HEK293 (cell line): ENCODE measurements around the gene KLHL15.

Experiments
- CTCF ChIA-PET: fragments of 350-600 bp; formaldehyde crosslinking; extraction: SDS; loops from one replicate; lab custom pipeline; 2021; ENCODE audit warnings: antibody characterized with exemption; lab: Yijun Ruan, JAX
- POLR2A ChIA-PET: fragments of 300-600 bp; formaldehyde crosslinking; extraction: SDS; loops from one replicate; lab custom pipeline; 2020; ENCODE audit warnings: antibody characterized with exemption, inconsistent platforms; lab: Yijun Ruan, JAX
- H3K27ac ChIP-seq: fragments of 200-500 bp; sonication (Bioruptor generic); 2 replicates; pipeline ENCODE4 v1.5.1; 2014; ENCODE audit warnings: low read depth, low read length, control low read depth, inconsistent platforms; ENCODE audit errors: extremely low read depth
- H3K36me3 ChIP-seq, 2 experiments: fragments of 200-500 bp in 1 of 2; sonication (Bioruptor generic) in 1 of 2; 1 replicate in 1 of 2; 2 replicates in 1 of 2; pipeline ENCODE4 v1.5.1; 2014 to 2017; ENCODE audit warnings: inconsistent platforms in 2 of 2, low read length in 2 of 2; ENCODE audit not compliant: control insufficient read depth in 2 of 2, insufficient read depth in 1 of 2
- H3K4me1 ChIP-seq: fragments of 200-500 bp; sonication (Bioruptor generic); 2 replicates; pipeline ENCODE4 v1.5.1; 2014; ENCODE audit warnings: mild to moderate bottlenecking, low read length, inconsistent platforms; ENCODE audit not compliant: control insufficient read depth, insufficient read depth
- H3K4me3 ChIP-seq: 2 replicates; pipeline ENCODE4 v1.5.1; 2011; ENCODE audit warnings: low read depth, mild to moderate bottlenecking, control low read depth, low read length, moderate library complexity
- H3K9me3 ChIP-seq: fragments of 200-500 bp; sonication (Bioruptor generic); 2 replicates; pipeline ENCODE4 v1.5.1; 2014; ENCODE audit warnings: low read depth, low read length, inconsistent platforms; ENCODE audit not compliant: control insufficient read depth, insufficient read depth
- HOXC10 ChIP-seq: sonication (generic); formaldehyde crosslinking; IDR thresholded peaks from 2 replicates; pipeline ENCODE4 v1.8.1; 2023; ENCODE audit warnings: mild to moderate bottlenecking, missing genetic modification reagents
- SALL2 ChIP-seq: fragments of 450-650 bp; formaldehyde crosslinking; IDR thresholded peaks from 2 replicates; pipeline ENCODE4 v1.5.0; 2017; ENCODE audit warnings: missing biosample characterization, mild to moderate bottlenecking, missing genetic modification characterization, borderline replicate concordance
- ZBTB21 ChIP-seq: fragments of 450-650 bp; formaldehyde crosslinking; IDR thresholded peaks from 2 replicates; pipeline ENCODE4 v1.5.1; 2017; ENCODE audit warnings: missing biosample characterization, missing genetic modification characterization
- ZNF157 ChIP-seq: fragments of 450-650 bp; formaldehyde crosslinking; IDR thresholded peaks from 2 replicates; pipeline ENCODE4 v1.5.1; 2016; ENCODE audit warnings: missing biosample characterization, missing genetic modification characterization
- ZNF184 ChIP-seq: fragments of 450-650 bp; IDR thresholded peaks from 2 replicates; pipeline ENCODE4 v1.5.1; 2018; ENCODE audit warnings: missing biosample characterization, mild to moderate bottlenecking, missing genetic modification characterization
- ZNF302 ChIP-seq: fragments of 450-650 bp; formaldehyde crosslinking; IDR thresholded peaks from 2 replicates; pipeline ENCODE4 v1.5.1; 2016; ENCODE audit warnings: missing biosample characterization, missing genetic modification characterization, low read depth
- ZNF350 ChIP-seq: fragments of 450-650 bp; formaldehyde crosslinking; IDR thresholded peaks from 2 replicates; pipeline ENCODE4 v1.5.0; 2017; ENCODE audit warnings: missing biosample characterization, mild to moderate bottlenecking, missing genetic modification characterization
- ZNF37A ChIP-seq: fragments of 450-650 bp; IDR thresholded peaks from 2 replicates; pipeline ENCODE4 v1.5.1; 2018; ENCODE audit warnings: missing biosample characterization, missing genetic modification characterization
- ZNF391 ChIP-seq: fragments of 450-650 bp; formaldehyde crosslinking; IDR thresholded peaks from 2 replicates; pipeline ENCODE4 v1.5.1; 2016; ENCODE audit warnings: low read depth, missing biosample characterization, missing genetic modification characterization, borderline replicate concordance
- ZNF530 ChIP-seq: fragments of 450-650 bp; formaldehyde crosslinking; IDR thresholded peaks from 2 replicates; pipeline ENCODE4 v1.5.1; 2016; ENCODE audit warnings: low read depth, missing biosample characterization, missing genetic modification characterization
- ZNF548 ChIP-seq: fragments of 450-650 bp; formaldehyde crosslinking; IDR thresholded peaks from 2 replicates; pipeline ENCODE4 v1.5.1; 2016; ENCODE audit warnings: missing biosample characterization, missing genetic modification characterization
- ZNF561 ChIP-seq: fragments of 450-650 bp; IDR thresholded peaks from 2 replicates; pipeline ENCODE4 v1.5.1; 2018; ENCODE audit warnings: missing biosample characterization, missing genetic modification characterization, borderline replicate concordance
- ZNF596 ChIP-seq: fragments of 450-650 bp; IDR thresholded peaks from 2 replicates; pipeline ENCODE4 v1.5.0; 2018; ENCODE audit warnings: missing biosample characterization, mild to moderate bottlenecking, missing genetic modification characterization, moderate library complexity
- ZNF600 ChIP-seq: fragments of 450-650 bp; formaldehyde crosslinking; IDR thresholded peaks from 2 replicates; pipeline ENCODE4 v1.5.1; 2016; ENCODE audit warnings: missing biosample characterization, missing genetic modification characterization
- ZNF626 ChIP-seq: fragments of 450-650 bp; sonication (Bioruptor Pico); formaldehyde crosslinking; IDR thresholded peaks from 2 replicates; pipeline ENCODE4 v1.5.1; 2018; ENCODE audit warnings: missing biosample characterization, missing genetic modification characterization, inconsistent platforms
- ZNF629 ChIP-seq: fragments of 450-650 bp; formaldehyde crosslinking; IDR thresholded peaks from 2 replicates; pipeline ENCODE4 v1.5.1; 2017; ENCODE audit warnings: missing biosample characterization, missing genetic modification characterization
- ZNF660 ChIP-seq: fragments of 450-650 bp; IDR thresholded peaks from 2 replicates; pipeline ENCODE4 v1.5.1; 2018; ENCODE audit warnings: missing biosample characterization, mild to moderate bottlenecking, missing genetic modification characterization
- ZNF664 ChIP-seq: fragments of 450-650 bp; formaldehyde crosslinking; IDR thresholded peaks from 2 replicates; pipeline ENCODE4 v1.5.1; 2016; ENCODE audit warnings: missing biosample characterization, missing genetic modification characterization
- ZNF747 ChIP-seq: fragments of 450-650 bp; formaldehyde crosslinking; IDR thresholded peaks from 2 replicates; pipeline ENCODE4 v1.5.1; 2016; ENCODE audit warnings: missing biosample characterization, missing genetic modification characterization
- ZXDB ChIP-seq: fragments of 450-650 bp; formaldehyde crosslinking; IDR thresholded peaks from 2 replicates; pipeline ENCODE4 v1.5.1; 2016; ENCODE audit warnings: missing biosample characterization, missing genetic modification characterization
- TF ChIP-seq, protein P1 (sequence below): fragments of 450-650 bp; formaldehyde crosslinking; IDR thresholded peaks from 2 replicates; pipeline ENCODE4 v1.5.0; 2017; ENCODE audit warnings: missing biosample characterization, missing genetic modification characterization, borderline replicate concordance
- TF ChIP-seq, protein P2 (sequence below): fragments of 450-650 bp; formaldehyde crosslinking; IDR thresholded peaks from 2 replicates; pipeline ENCODE4 v1.5.1; 2016; ENCODE audit warnings: missing biosample characterization, missing genetic modification characterization
- TF ChIP-seq, protein P3 (sequence below): fragments of 450-650 bp; formaldehyde crosslinking; IDR thresholded peaks from 2 replicates; pipeline ENCODE4 v1.5.1; 2016; ENCODE audit warnings: missing biosample characterization, missing genetic modification characterization
- TF ChIP-seq, protein P4 (sequence below): fragments of 450-650 bp; formaldehyde crosslinking; IDR thresholded peaks from 2 replicates; pipeline ENCODE4 v1.5.1; 2016; ENCODE audit warnings: missing biosample characterization, missing genetic modification characterization
- TF ChIP-seq, protein P5 (sequence below): fragments of 450-650 bp; formaldehyde crosslinking; IDR thresholded peaks from 2 replicates; pipeline ENCODE4 v1.5.1; 2016; ENCODE audit warnings: missing biosample characterization, missing genetic modification characterization

Gene KLHL15

DNA sequence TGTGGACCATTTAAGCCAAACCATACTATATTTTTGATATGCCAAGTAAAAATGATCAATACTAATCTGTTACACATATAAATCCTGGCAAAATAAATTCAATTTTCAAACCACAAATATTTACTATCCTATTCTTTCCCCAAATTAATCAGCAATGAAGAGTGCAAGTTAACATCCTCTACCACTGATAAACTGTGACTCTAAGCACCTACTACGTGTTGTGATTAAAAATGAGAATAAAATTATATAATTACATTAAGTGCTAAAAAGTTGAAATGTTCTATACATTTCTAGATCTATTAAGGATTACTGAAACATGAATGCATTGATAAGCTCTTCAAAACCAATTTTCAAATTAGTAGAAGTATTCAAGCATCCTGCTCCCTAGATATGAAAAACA lies 3.4 kb downstream of the KLHL15 start:
- Histone ChIP-seq H3K4me1 (peaks cover 6% of the 10 kb centered on the region; the same call in 1 of the 2 replicates), H3K4me3 (peak overlapping the region; percentile 75), H3K9me3 (no peaks in the 10 kb centered on the region), H3K27ac (peak overlapping the region; percentile 77; the same call in 1 of the 2 replicates), H3K36me3 (peaks cover 18 to 31% of the 10 kb centered on the region in 2 experiments; a peak in 2 of 3 replicates)
- ChIA-PET CTCF (interaction anchor here (0.6 to 1.5 kb wide), 2 partner anchors 30 to 1016 kb away, joined by 3 to 5 read pairs; no protein-coding TSS in a partner anchor), POLR2A (interaction anchor here (0.5 to 1.3 kb wide), 2 partner anchors 12 to 116 kb away, joined by 3 to 4 read pairs; partner anchors contain the start of genes APOO and CXorf58)
- TF ChIP-seq ZXDB = no peak
- TF ChIP-seq, protein P1, sequence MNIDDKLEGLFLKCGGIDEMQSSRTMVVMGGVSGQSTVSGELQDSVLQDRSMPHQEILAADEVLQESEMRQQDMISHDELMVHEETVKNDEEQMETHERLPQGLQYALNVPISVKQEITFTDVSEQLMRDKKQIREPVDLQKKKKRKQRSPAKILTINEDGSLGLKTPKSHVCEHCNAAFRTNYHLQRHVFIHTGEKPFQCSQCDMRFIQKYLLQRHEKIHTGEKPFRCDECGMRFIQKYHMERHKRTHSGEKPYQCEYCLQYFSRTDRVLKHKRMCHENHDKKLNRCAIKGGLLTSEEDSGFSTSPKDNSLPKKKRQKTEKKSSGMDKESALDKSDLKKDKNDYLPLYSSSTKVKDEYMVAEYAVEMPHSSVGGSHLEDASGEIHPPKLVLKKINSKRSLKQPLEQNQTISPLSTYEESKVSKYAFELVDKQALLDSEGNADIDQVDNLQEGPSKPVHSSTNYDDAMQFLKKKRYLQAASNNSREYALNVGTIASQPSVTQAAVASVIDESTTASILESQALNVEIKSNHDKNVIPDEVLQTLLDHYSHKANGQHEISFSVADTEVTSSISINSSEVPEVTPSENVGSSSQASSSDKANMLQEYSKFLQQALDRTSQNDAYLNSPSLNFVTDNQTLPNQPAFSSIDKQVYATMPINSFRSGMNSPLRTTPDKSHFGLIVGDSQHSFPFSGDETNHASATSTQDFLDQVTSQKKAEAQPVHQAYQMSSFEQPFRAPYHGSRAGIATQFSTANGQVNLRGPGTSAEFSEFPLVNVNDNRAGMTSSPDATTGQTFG (tag by site-specific recombination) = no peak
- no peak for TF ChIP-seq ZNF350
- TF ChIP-seq ZNF660 (tag by site-specific recombination) = no peak
- no peak for TF ChIP-seq ZNF391 (tag by site-specific recombination)
- TF ChIP-seq ZNF747 (tag by site-specific recombination) = no peak
- TF ChIP-seq ZNF596 = no peak
- TF ChIP-seq, protein P2, sequence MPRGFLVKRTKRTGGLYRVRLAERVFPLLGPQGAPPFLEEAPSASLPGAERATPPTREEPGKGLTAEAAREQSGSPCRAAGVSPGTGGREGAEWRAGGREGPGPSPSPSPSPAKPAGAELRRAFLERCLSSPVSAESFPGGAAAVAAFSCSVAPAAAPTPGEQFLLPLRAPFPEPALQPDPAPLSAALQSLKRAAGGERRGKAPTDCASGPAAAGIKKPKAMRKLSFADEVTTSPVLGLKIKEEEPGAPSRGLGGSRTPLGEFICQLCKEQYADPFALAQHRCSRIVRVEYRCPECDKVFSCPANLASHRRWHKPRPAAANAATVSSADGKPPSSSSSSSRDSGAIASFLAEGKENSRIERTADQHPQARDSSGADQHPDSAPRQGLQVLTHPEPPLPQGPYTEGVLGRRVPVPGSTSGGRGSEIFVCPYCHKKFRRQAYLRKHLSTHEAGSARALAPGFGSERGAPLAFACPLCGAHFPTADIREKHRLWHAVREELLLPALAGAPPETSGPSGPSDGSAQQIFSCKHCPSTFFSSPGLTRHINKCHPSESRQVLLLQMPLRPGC (tag by site-specific recombination) = no peak
- no peak for TF ChIP-seq ZNF530 (tag by site-specific recombination)
- TF ChIP-seq HOXC10 (CRISPR knock-in tag) = no peak

DNA sequence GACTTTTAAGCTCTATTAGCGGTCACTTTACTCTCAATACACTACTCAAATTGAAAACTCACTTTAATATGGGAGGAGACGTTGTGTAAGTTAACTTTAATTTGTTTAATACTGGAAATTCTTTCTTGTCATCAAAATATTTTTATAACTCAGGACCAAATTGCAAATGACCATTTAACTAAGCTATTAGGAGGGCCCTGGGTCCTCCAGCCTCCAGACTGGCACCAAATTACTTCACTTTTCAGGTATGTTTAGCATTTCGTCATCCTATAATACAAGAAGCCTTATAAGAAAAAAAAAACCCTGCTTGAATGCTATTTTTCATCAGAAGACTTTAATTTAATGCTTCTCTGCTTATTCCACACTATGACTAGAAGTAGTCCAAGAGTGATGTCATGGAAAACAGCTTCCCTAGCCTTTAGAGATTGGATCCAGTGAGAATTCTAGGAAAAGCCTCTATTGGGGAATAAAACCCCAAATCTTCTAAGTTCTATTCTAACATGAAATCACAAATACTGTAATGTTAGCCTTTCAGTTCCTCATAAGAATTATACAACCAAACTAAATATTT lies 6.6 kb downstream of the KLHL15 start:
- H3K4me3 ChIP-seq = no peak overlapping the region; the same call in 1 of the 2 replicates
- ChIA-PET CTCF (interaction anchor here (0.6 to 1.2 kb wide), 2 partner anchors 112 to 819 kb away, joined by 3 read pairs; partner anchors contain the start of genes APOO and CXorf58), POLR2A (interaction anchor here (1.3 to 3.0 kb wide), 2 partner anchors 13 to 34 kb away, joined by 6 to 10 read pairs; partner anchors contain the start of gene EIF2S3)
- no peaks in the 10 kb centered on the region for H3K9me3 ChIP-seq
- H3K27ac ChIP-seq = no peak overlapping the region
- H3K4me1 ChIP-seq = peaks cover 6% of the 10 kb centered on the region; the same call in 1 of the 2 replicates
- peaks cover 26 to 54% of the 10 kb centered on the region in 2 experiments; a peak in 2 of 3 replicates for H3K36me3 ChIP-seq
- TF ChIP-seq ZNF629 (peak; percentile 71), ZNF561 (tag by site-specific recombination) (no peak), ZNF664 (tag by site-specific recombination) (peak; percentile 55; the same call in 1 of the 2 replicates), ZNF626 (tag by site-specific recombination) (no peak), ZBTB21 (tag by site-specific recombination) (0 out of 2 replicates have a peak, but pooled peaks have one; percentile 22), SALL2 (tag by site-specific recombination) (no peak), ZNF600 (no peak), ZNF184 (tag by site-specific recombination) (no peak), ZNF302 (tag by site-specific recombination) (no peak), ZNF37A (tag by site-specific recombination) (no peak), ZNF157 (tag by site-specific recombination) (no peak), ZNF548 (tag by site-specific recombination) (no peak)
- TF ChIP-seq, protein P3, sequence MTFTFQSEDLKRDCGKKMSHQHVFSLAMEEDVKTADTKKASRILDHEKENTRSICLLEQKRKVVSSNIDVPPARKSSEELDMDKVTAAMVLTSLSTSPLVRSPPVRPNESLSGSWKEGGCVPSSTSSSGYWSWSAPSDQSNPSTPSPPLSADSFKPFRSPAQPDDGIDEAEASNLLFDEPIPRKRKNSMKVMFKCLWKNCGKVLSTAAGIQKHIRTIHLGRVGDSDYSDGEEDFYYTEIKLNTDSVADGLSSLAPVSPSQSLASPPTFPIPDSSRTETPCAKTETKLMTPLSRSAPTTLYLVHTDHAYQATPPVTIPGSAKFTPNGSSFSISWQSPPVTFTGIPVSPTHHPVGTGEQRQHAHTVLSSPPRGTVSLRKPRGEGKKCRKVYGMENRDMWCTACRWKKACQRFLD (tag by site-specific recombination) = no peak
- TF ChIP-seq, protein P4, sequence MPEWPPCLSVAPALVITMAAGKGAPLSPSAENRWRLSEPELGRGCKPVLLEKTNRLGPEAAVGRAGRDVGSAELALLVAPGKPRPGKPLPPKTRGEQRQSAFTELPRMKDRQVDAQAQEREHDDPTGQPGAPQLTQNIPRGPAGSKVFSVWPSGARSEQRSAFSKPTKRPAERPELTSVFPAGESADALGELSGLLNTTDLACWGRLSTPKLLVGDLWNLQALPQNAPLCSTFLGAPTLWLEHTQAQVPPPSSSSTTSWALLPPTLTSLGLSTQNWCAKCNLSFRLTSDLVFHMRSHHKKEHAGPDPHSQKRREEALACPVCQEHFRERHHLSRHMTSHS (tag by site-specific recombination) = no peak
- TF ChIP-seq, protein P5, sequence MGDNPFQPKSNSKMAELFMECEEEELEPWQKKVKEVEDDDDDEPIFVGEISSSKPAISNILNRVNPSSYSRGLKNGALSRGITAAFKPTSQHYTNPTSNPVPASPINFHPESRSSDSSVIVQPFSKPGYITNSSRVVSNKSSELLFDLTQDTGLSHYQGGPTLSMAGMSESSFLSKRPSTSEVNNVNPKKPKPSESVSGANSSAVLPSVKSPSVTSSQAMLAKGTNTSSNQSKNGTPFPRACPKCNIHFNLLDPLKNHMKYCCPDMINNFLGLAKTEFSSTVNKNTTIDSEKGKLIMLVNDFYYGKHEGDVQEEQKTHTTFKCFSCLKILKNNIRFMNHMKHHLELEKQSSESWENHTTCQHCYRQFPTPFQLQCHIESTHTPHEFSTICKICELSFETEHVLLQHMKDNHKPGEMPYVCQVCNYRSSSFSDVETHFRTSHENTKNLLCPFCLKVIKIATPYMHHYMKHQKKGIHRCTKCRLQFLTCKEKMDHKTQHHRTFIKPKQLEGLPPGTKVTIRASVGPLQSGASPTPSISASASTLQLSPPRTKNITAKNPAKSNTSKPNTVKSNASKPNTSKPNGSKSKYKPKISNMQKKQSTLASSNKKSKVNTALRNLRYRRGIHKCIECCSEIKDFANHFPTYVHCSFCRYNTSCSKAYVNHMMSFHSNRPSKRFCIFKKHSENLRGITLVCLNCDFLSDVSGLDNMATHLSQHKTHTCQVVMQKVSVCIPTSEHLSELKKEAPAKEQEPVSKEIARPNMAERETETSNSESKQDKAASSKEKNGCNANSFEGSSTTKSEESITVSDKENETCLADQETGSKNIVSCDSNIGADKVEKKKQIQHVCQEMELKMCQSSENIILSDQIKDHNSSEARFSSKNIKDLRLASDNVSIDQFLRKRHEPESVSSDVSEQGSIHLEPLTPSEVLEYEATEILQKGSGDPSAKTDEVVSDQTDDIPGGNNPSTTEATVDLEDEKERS (tag by site-specific recombination) = no peak
